Measurements from ENCODE around the gene LCE3E.

Gene LCE3E

GRCh38 chr1:152519851-152520250 is 46.7 kb downstream of the LCE3E start:
- no peak overlapping the region for H2AFZ ChIP-seq (ENCODE audit: low read length)
- no peaks in the 10 kb centered on the region for H4K20me1 ChIP-seq (ENCODE audit: insufficient read depth, low read length)
- H3K27ac ChIP-seq (ENCODE audit: low read depth, low read length, poor library complexity, severe bottlenecking) = no peak overlapping the region
- H3K9ac ChIP-seq (ENCODE audit: low read length) = no peak overlapping the region
- H3K79me2 ChIP-seq (ENCODE audit: insufficient read depth, low read length) = no peaks in the 10 kb centered on the region
- H3K4me3 ChIP-seq (ENCODE audit: low read depth, low read length, poor library complexity, severe bottlenecking) = no peak overlapping the region
- H3K9me2 ChIP-seq (ENCODE audit: low read depth, low read length) = no peaks in the 10 kb centered on the region
- H3K9me3 ChIP-seq (ENCODE audit: low read length) = no peaks in the 10 kb centered on the region
- no peak for TF ChIP-seq CTCF (IDR thresholded peaks at IDR 0.05; ENCODE audit: low read length)
- no peak for TF ChIP-seq EZH2 (IDR thresholded peaks at IDR 0.05; ENCODE audit: borderline replicate concordance, low read length)
- H3K4me2 ChIP-seq (ENCODE audit: low read length) = no peak overlapping the region
- no peaks in the 10 kb centered on the region for H3F3A ChIP-seq (ENCODE audit: insufficient read depth, low read length)
- no peaks in the 10 kb centered on the region for H3K36me3 ChIP-seq (ENCODE audit: insufficient read depth, low read length)
- H3K27me3 ChIP-seq (ENCODE audit: insufficient read depth, low read length) = no peaks in the 10 kb centered on the region; the same call in 1 of the 2 replicates
- H3K4me1 ChIP-seq (ENCODE audit: insufficient read depth, low read length, severe bottlenecking) = no peaks in the 10 kb centered on the region

GRCh38 chr1:152517237-152517811 is 49.3 kb downstream of the LCE3E start:
- no peak overlapping the region for H3K4me3 ChIP-seq (ENCODE audit: low read depth, low read length, poor library complexity, severe bottlenecking)
- TF ChIP-seq CTCF (IDR thresholded peaks at IDR 0.05; ENCODE audit: low read length) (no peak), EZH2 (IDR thresholded peaks at IDR 0.05; ENCODE audit: borderline replicate concordance, low read length) (no peak)
- H3K4me1 ChIP-seq (ENCODE audit: insufficient read depth, low read length, severe bottlenecking) = no peaks in the 10 kb centered on the region
- no peak overlapping the region for H3K4me2 ChIP-seq (ENCODE audit: low read length)
- no peaks in the 10 kb centered on the region for H3K36me3 ChIP-seq (ENCODE audit: insufficient read depth, low read length)
- no peak overlapping the region for H3K27ac ChIP-seq (ENCODE audit: low read depth, low read length, poor library complexity, severe bottlenecking)
- no peaks in the 10 kb centered on the region; the same call in 1 of the 2 replicates for H3K27me3 ChIP-seq (ENCODE audit: insufficient read depth, low read length)
- no peaks in the 10 kb centered on the region for H3K9me3 ChIP-seq (ENCODE audit: low read length)
- H3F3A ChIP-seq (ENCODE audit: insufficient read depth, low read length) = no peaks in the 10 kb centered on the region
- no peaks in the 10 kb centered on the region for H3K79me2 ChIP-seq (ENCODE audit: insufficient read depth, low read length)
- H4K20me1 ChIP-seq (ENCODE audit: insufficient read depth, low read length) = no peaks in the 10 kb centered on the region
- no peaks in the 10 kb centered on the region for H3K9me2 ChIP-seq (ENCODE audit: low read depth, low read length)
- H2AFZ ChIP-seq (ENCODE audit: low read length) = no peak overlapping the region
- H3K9ac ChIP-seq (ENCODE audit: low read length) = no peak overlapping the region

- no peaks in the 10 kb centered on the region for H3F3A ChIP-seq (ENCODE audit: insufficient read depth, low read length)
- no peaks in the 10 kb centered on the region for H3K79me2 ChIP-seq (ENCODE audit: insufficient read depth, low read length)
- H3K36me3 ChIP-seq (ENCODE audit: insufficient read depth, low read length) = no peaks in the 10 kb centered on the region
- no peaks in the 10 kb centered on the region for H3K9me2 ChIP-seq (ENCODE audit: low read depth, low read length)
- no peak overlapping the region for H2AFZ ChIP-seq (ENCODE audit: low read length)
- TF ChIP-seq EZH2 (IDR thresholded peaks at IDR 0.05; ENCODE audit: borderline replicate concordance, low read length) = no peak
- no peak for TF ChIP-seq CTCF (IDR thresholded peaks at IDR 0.05; ENCODE audit: low read length)
- H4K20me1 ChIP-seq (ENCODE audit: insufficient read depth, low read length) = no peaks in the 10 kb centered on the region
- H3K27ac ChIP-seq (ENCODE audit: low read depth, low read length, poor library complexity, severe bottlenecking) = no peak overlapping the region
- H3K4me3 ChIP-seq (ENCODE audit: low read depth, low read length, poor library complexity, severe bottlenecking) = no peak overlapping the region
- no peak overlapping the region for H3K9ac ChIP-seq (ENCODE audit: low read length)
- no peak overlapping the region for H3K4me2 ChIP-seq (ENCODE audit: low read length)
- no peaks in the 10 kb centered on the region; the same call in 1 of the 2 replicates for H3K27me3 ChIP-seq (ENCODE audit: insufficient read depth, low read length)
- H3K4me1 ChIP-seq (ENCODE audit: insufficient read depth, low read length, severe bottlenecking) = no peaks in the 10 kb centered on the region
- H3K9me3 ChIP-seq (ENCODE audit: low read length) = no peaks in the 10 kb centered on the region
Observed at GRCh38 chr1:152516082-152516481, 50.5 kb downstream of the LCE3E start.
